Adrenal gland (tissue), 5 donors: Measurements from ENCODE around the gene SUCLG2.

Experiments used
- CTCF ChIP-seq, 6 experiments: fragments of 450-650 bp in 4 of 6; fragments of 200-600 bp in 2 of 6; sonication (generic) in 1 of 6; IDR thresholded peaks; 1 replicate in 5 of 6; 2 replicates in 1 of 6; pipeline versions ENCODE4 v1.5.1 to v1.8.0; 2016 to 2021; ENCODE audit warnings: antibody characterized with exemption in 6 of 6, mild to moderate bottlenecking in 2 of 6, moderate library complexity in 1 of 6
- POLR2A ChIP-seq, 2 donors: fragments of 450-650 bp; IDR thresholded peaks; one replicate each; pipeline ENCODE4 v1.6.1; 2017; ENCODE audit warnings: antibody characterized with exemption in 2 of 2, mild to moderate bottlenecking in 2 of 2, moderate library complexity in 1 of 2
- donor health status: DM: no; HTN: no; CAD: no.

GRCh38 chr3:67576441-67576840 lies 78.0 kb downstream of the SUCLG2 start:
- no peak for TF ChIP-seq CTCF (IDR thresholded peaks at IDR 0.05)
- TF ChIP-seq POLR2A (IDR thresholded peaks at IDR 0.05) = no peak
